Stimulated activated naive CD8-positive, alpha-beta T cell treated with anti-CD3 and anti-CD28 coated beads, Interleukin-15, Interleukin-2, amounts not matched to agents 100 U/mL and 50 U/mL, for 24 hours (primary cell): ENCODE data around the gene TERB2.
"Not testable (repeated sequence)": the region's sequence is repeated elsewhere in the genome, so short reads cannot be mapped to it uniquely, and the experiment has no call there.

ENCODE experiments used
- ATAC-seq: fragments of 150-1000 bp; cut with Tn5 transposase; one replicate; pipeline ENCODE4 v1.10.0; 2021
- DNase-seq: peaks from one replicate; pipeline ENCODE4 v3.0.0; 2021

TERB2 gene

DNA sequence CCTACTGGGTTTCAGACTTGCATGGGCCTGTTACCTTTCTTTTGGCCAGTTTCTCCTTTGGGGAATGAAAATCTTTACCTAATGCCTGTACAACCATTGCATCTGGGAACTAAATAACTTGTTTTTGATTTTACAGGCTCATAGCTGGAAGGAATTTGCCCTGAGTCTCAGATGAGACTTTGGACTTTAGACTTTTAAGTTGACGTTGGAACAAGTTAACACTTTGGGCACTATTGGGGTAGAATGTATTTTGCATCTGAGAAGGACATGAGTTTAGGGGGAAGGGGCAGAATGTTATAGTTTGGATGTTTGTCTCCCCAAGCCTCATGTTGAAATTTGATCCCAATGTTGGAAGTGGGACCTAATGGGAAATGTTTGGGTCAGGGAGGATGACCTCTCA lies 44.7 kb downstream of the TERB2 start:
- DNase-seq, ATAC-seq: not testable (repeated sequence)

DNA sequence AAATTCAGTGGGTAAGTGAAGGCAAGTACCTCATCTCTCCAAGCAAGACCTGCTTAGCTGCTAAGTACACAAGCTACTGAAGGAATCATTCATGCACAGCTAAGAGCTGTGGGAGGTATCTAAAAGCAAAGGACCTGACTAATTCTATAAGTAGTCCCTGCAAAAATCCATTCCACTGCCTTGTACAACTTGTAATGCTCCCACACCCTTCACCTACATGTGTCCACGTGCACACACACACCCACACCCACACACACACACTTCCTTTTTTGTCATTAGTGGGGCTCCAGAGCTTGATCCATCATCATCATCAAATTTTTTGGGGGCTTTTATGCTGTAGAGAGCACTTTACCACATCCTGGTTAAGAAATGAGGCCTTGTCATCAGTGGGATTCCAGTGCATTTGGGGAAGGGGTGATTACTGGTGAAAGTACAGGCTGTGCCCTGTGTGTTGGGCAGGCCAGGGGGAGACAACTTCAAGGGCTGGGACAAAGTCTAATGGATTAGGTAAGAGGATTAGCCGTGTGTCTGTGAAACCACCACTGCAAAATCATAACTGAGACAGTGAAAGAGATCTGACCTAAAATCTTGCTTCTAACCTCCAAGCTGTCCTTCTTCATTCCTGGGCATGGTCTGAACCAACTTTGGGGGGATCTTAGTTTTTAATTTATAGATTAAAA lies 47.4 kb downstream of the TERB2 start:
- ATAC-seq, result not testable (repeated sequence)

DNA sequence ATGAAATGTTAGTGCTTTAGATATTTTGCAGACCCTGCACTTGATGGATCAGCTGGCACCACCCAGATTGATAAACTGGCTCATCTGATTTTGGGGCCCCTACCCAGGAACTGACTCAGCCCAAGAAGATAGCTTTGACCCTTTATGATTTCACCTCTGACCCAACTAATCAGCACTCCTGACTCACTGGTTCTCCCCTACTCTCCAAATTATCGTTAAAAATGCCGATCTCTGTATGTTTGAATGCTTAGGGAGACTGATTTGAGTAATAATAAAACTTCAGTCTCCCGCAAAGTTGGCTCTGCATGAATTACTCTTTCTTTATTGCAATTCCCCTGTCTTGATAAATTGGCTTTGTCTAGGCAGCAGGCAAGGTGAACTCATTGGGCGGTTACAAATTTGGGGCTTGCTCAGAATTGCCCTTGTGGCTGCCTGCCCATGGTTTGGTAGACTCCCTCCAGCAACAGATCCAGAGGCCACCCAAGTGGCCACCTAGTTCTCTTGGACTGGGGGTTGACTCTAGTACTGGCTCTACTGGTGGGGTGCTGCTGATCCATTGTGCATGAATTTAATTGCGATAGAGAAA lies 48.2 kb downstream of the TERB2 start:
- ATAC-seq, DNase-seq: not testable (repeated sequence)

More for the DNA sequence above, 47.4 kb downstream of the TERB2 start:
- not testable (repeated sequence) for DNase-seq

DNA sequence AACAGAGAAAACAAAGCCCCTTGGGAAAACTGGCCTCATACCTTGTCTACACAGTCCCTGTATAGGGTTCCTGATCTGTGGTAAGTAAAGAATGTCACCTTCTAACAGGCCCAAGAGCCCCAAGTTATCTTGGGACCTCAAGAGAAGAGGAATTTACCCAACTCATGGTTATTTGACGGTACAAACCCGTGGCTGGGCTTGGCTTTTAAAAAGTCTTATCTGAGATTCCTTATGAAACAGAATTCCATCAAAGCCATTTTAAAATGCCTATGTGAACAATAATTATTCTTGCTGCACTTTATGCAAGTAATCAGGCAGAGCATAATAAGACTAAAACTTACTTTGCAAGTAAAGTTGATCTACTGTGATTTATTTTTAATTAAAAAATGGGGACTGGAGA lies 52.6 kb downstream of the TERB2 start:
- DNase-seq (no peak), ATAC-seq (no peak)

DNA sequence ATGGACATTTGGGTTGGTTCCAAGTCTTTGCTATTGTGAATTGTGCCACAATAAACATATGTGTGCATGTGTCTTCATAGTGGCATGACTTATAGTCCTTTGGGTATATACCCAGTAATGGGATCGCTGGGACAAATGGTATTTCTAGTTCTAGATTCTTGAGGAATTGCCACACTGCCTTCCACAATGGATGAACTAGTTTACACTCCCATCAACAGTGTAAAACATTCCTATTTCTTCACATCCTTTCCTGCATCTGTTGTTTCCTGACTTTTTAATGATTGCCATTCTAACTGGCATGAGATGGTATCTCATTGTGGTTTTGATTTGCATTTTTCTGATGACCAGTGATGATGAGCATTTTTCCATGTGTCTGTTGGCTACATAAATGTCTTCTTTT lies 58.6 kb downstream of the TERB2 start:
- DNase-seq, ATAC-seq: not testable (repeated sequence)

DNA sequence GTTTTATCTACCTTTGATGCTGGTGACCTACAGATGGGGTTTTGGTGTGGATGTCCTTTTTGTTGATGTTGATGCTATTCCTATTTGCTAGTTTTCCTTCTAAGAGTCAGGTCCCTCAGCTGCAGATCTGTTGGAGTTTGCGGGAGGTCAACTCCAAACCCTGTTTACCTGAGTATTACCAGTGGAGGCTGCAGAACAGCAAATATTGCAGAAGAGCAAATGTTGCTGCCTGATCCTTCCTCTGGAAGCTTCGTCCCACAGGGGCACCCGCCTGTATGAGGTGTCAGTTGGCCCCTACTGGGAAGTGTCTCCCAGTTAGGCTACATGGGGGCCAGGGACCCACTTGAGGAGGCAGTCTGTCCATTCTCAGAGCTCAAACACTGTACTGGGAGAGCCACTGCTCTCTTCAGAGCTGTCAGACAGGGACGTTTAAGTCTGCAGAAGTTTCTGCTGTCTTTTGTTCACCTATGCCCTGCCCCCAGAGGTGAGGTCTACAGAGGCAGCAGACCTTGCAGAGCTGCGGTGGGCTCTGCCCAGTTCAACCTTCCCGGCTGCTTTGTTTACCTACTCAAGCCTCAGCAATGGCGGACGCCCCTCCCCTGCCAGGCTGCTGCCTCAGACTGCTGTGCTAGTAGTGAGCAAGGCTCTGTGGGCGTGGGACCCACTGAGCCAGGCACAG lies 63.9 kb downstream of the TERB2 start:
- ATAC-seq, DNase-seq: not testable (repeated sequence)

DNA sequence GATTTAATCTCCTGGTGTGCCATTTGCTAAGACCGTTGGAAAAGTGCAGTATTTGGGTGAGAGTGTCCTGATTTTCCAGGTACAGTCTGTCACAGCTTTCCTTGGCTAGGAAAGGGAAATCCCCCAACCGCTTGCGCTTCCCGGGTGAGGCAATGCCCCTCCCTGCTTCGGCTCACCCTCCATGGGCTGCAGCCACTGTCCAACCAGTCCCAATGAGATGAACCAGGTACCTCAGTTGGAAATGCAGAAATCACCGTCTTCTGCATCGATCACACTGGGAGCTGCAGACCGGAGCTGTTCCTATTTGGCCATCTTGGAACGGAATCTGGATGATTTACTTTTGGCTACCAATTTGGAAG lies 64.4 kb downstream of the TERB2 start:
- DNase-seq, ATAC-seq: not testable (repeated sequence)

DNA sequence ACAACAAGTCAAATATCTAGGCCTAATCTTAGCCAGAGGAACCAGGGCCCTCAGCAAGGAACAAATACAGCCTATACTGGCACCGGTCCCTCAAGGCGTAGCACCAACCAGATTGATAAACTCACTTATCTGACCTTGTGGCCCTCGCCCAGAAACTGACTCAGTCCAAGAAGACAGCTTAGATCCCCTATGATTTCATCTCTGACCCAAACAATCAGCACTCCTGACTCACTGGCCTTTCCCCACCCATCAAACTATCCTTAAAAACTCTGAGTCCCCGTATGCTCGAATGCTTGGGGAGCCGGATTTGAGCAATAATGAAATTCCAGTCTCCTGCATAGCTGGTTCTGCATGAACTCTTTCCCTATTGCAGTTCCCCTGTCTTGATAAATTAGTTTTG lies 64.9 kb downstream of the TERB2 start:
- DNase-seq (no peak), ATAC-seq (no peak)

DNA sequence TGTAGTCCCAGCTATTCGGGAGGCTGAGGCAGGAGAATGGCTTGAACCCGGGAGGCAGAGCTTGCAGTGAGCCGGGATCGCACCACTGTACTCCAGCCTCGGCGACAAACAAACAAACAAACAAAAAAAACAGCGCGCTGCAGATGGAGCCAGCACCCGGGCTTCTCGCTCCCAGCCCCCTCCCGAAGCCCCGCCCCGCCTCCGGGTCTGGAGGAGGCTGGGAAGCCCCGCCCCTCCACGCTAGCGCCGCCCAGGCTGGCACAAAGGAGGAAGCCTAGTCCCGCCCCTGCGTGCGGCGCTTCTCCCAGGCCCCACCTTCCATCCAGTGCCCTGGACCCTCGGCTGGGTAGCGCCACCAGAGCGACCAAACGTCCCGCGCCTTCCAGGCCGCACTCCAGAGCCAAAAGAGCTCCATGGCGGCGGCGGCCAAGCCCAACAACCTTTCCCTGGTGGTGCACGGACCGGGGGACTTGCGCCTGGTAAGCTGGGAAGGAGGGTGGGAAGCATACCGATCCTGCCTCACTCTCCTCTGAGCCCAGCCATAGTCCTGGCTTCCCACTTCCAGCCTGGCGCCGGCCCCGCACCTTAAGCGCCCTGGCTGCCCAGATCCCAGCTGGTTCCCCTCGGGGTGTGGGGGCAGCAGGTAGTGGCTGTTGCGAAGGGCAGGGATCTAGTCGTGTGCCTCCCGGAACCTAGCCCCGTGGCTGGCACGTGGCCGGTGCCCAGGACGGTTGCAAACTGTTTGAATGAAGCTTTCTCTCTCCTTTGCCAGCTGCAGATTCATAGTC lies 66.6 kb downstream of the TERB2 start, which contains the start of gene SORD:
SORD (plus strand) TSS at position 325 of the 788 bp plus-strand sequence; CDS start at position 414, 89 bp downstream.
- peak; percentile 98 for ATAC-seq
- DNase-seq, result peak; percentile 98

DNA sequence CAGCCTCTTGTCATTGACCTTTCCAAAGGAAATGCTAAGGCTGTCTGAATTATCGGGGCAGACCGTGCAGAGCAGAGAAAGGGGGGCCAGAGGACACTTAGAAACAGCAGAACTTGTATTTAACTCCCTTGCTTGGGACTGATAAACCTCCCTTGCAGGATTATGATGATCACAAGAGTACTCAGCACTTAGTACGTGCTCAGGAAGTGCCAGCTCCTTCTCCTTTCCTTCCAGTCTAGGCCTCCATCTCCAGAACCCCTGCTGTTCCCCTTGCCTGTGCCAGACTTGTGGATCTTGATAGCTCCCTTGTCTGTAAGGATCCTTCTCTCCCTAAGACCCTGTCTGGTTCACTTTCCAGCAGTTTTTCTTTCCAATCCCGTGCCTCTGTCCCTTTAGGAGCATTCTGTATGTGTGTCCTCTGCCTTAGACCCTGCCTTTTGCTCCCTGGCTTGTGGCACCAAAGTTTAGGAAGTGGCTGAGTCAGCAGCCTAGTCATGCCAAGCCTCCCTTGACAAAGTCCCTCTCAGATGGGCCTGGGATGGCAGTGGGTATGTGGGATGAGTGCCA lies 67.3 kb downstream of the TERB2 start:
- no peak for ATAC-seq
- DNase-seq, result no peak

DNA sequence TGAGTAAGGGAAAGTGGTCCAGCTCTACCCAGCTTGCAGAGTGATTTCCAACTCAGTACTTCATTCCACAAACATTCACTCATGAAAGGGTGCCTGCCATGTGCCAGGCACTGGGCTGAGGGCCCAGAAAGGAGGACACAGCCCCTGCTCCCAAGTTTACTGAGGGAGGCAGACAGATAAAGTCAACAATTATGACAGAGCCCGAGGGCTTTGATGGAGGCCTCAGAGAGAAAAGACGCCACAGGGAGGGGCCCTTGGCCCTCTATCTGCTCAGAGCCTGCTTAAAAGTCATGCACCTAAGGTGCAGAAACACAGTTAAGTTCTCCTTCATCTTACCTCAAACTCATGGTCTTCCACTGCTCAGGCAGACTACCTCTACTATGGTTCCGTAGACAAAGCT lies 68.2 kb downstream of the TERB2 start:
- ATAC-seq, DNase-seq: not testable (repeated sequence)

DNA sequence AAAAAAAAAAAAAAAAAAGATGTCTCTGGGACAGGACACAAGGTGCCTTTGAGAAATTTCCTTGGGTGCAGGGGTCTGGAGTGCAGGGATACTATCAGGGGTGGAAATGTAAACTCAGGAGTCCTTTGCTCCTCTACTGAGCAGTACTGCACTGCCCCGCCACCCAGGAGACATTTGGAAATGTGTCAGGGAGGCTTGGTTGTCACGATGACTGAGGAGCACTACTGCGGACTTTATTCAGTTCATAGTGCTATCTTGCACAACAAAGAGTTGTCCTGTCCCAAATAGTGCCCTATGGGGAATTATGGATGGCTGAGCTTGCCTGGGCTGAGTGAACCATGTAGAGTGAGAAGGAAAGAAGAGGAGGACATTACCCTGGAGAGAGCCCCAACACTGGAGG lies 69.1 kb downstream of the TERB2 start:
- DNase-seq, ATAC-seq: not testable (repeated sequence)

DNA sequence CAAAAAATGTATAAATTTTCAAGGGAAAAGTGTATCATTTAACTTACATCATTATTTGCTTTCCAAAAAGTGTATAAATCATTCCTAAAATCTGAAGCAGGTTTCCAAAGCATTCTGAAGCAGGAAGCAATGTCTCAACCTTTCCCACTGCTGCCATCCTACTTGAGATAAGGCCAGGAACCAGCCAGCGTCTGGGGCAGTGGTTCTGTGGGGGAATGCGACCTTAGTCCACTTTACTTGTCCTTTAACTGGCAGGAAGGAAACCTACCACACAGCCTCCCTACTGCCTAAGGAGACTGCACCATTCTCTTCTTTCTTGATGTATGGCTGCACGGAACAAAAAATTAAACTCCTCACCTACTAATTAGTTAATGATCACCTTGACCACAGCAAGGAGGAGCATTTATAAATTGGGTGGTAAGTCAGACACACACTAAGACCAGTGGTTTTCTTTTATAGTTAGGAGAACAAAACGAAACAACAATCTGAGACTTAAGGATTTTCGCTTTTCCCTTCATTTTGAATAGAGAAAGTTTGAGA lies 70.2 kb downstream of the TERB2 start:
- no peak for ATAC-seq
- no peak for DNase-seq

DNA sequence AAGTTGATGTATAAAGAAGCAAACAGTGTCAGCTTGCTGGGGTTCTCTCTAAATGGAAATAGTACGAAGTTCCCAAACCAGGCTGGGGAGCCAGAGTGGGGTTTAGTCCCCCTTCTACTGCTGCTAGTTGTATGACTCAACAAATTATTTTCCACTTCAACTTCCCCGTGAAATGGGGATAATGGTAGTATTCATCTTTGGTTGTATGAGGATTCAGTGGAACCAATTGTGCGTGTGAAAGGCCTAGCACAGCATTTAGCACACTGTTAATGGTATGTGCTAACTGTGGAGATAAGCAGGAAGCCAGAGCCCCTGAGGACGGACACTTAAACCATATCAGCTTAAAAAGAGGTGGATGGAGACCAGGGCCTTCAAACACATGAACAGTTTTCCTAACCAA lies 70.7 kb downstream of the TERB2 start:
- no peak for ATAC-seq

More for the DNA sequence above, 70.7 kb downstream of the TERB2 start:
- no peak for DNase-seq
